Keratinocyte (primary cell): ENCODE results near the gene PNP. TPM values are rescaled to one million over a fixed set of nuclear protein-coding genes. Genes with fewer than 3 reads are reported as not detected.
A peak's percentile ranks its signal among the peaks of the same experiment; 100 is the strongest.

Experiments used
- DNase-seq: peaks from one replicate; pipeline ENCODE4 v3.0.0-alpha.2; 2011; ENCODE audit warnings: low read depth, missing footprints, low spot score
- FAIRE-seq: peaks from 2 replicates; lab custom pipeline; 2011; peaks lifted over from hg19 to GRCh38; lab: Jason Lieb, UNC
- H2AFZ ChIP-seq: 2 replicates; pipeline ENCODE4 v1.6.0; 2012; ENCODE audit warnings: low read length, control low read depth, inconsistent platforms; ENCODE audit not compliant: control insufficient read depth
- H3K27ac ChIP-seq: 2 replicates; pipeline ENCODE4 v1.5.1; 2011; ENCODE audit warnings: low read length; ENCODE audit not compliant: control insufficient read depth, insufficient read depth
- H3K27me3 ChIP-seq: 3 replicates; pipeline ENCODE4 v1.6.0; 2011; ENCODE audit warnings: low read length; ENCODE audit not compliant: control insufficient read depth, insufficient read depth; ENCODE audit errors: extremely low read depth
- H3K36me3 ChIP-seq, 2 experiments: 2 replicates in 1 of 2; 3 replicates in 1 of 2; pipeline ENCODE4 v1.5.1; 2011; ENCODE audit warnings: low read length in 2 of 2, mild to moderate bottlenecking in 1 of 2; ENCODE audit not compliant: control insufficient read depth in 2 of 2, insufficient read depth in 2 of 2; ENCODE audit errors: extremely low read depth in 1 of 2
- H3K4me1 ChIP-seq: 3 replicates; pipeline ENCODE4 v1.5.1; 2011; ENCODE audit warnings: low read length; ENCODE audit not compliant: control insufficient read depth, insufficient read depth; ENCODE audit errors: extremely low read depth
- H3K4me2 ChIP-seq: 3 replicates; pipeline ENCODE4 v1.6.0; 2011; ENCODE audit warnings: low read depth, low read length; ENCODE audit not compliant: control insufficient read depth, insufficient read depth; ENCODE audit errors: extremely low read depth
- H3K4me3 ChIP-seq, 3 experiments: fragments of 200-600 bp in 1 of 3; sonication (generic) in 1 of 3; 2 replicates in 2 of 3; 3 replicates in 1 of 3; pipeline ENCODE4 v1.5.1; 2011 to 2016; ENCODE audit warnings: low read length in 3 of 3, mild to moderate bottlenecking in 3 of 3, control low read depth in 2 of 3, inconsistent platforms in 1 of 3, low read depth in 1 of 3, mixed read lengths in 1 of 3, mixed run types in 1 of 3, moderate library complexity in 1 of 3; ENCODE audit not compliant: control insufficient read depth in 2 of 3, insufficient read depth in 2 of 3; ENCODE audit errors: extremely low read depth in 1 of 3
- H3K79me2 ChIP-seq: 2 replicates; pipeline ENCODE4 v1.6.0; 2012; ENCODE audit warnings: low read length; ENCODE audit not compliant: control insufficient read depth, insufficient read depth
- H3K9ac ChIP-seq: 3 replicates; pipeline ENCODE4 v1.6.0; 2011; ENCODE audit warnings: low read length; ENCODE audit not compliant: control insufficient read depth, insufficient read depth; ENCODE audit errors: extremely low read depth
- H3K9me1 ChIP-seq: 3 replicates; pipeline ENCODE4 v1.6.0; 2011; ENCODE audit warnings: low read length; ENCODE audit not compliant: control insufficient read depth, insufficient read depth; ENCODE audit errors: extremely low read depth
- H3K9me3 ChIP-seq: 2 replicates; pipeline ENCODE4 v1.5.1; 2012; ENCODE audit warnings: low read depth, low read length; ENCODE audit not compliant: control insufficient read depth
- H4K20me1 ChIP-seq: 3 replicates; pipeline ENCODE4 v1.6.0; 2011; ENCODE audit warnings: low read length; ENCODE audit not compliant: control insufficient read depth, insufficient read depth; ENCODE audit errors: extremely low read depth
- EZH2 ChIP-seq: IDR thresholded peaks from one replicate; pipeline ENCODE4 v1.6.1; 2012; ENCODE audit warnings: inconsistent platforms, mild to moderate bottlenecking, low read length, moderate library complexity
- dilution Hi-C: fragments of 300-500 bp; cut with MboI; formaldehyde crosslinking; loops from one replicate; pipeline ENCODE4 v1.7.0; 2020; ENCODE audit warnings: low sequenced_read_pairs; ENCODE audit not compliant: extremely low pct_ligation_motif_present
- polyA plus RNA-seq, 5 experiments: library from polyadenylated mRNA; depleted of rRNA in 3 of 5; stranded (reverse) in 3 of 5; stranded (forward) in 1 of 5; unstranded in 1 of 5; fragments of >200 nt; gene quantifications; 1 replicate in 1 of 5; 2 replicates in 3 of 5; 3 replicates in 1 of 5; pipeline versions ENCODE4 v1.2.1 to v1.2.3, GENCODE V29; 2011 to 2012; ENCODE audit warnings: missing spikeins in 2 of 5, low read depth in 1 of 5, low replicate concordance in 1 of 5
- TF ChIP-seq, protein P1 (sequence below), 3 experiments: IDR thresholded peaks in 1 of 3; conservative IDR thresholded peaks in 1 of 3; optimal IDR thresholded peaks in 1 of 3; 2 replicates in 2 of 3; 3 replicates in 1 of 3; pipeline versions ENCODE3 to v1.5.1; 2011; ENCODE audit warnings: low read length in 3 of 3, mild to moderate bottlenecking in 3 of 3, moderate library complexity in 2 of 3, control low read depth in 1 of 3, inconsistent platforms in 1 of 3; ENCODE audit not compliant: insufficient read depth in 2 of 3; ENCODE audit errors: extremely low read depth in 1 of 3

The PNP gene
- polyA plus RNA-seq, 1 donor (not counting 4 experiments of a cell fraction or from before 2014, with no cell fraction given): 325 TPM

DNA sequence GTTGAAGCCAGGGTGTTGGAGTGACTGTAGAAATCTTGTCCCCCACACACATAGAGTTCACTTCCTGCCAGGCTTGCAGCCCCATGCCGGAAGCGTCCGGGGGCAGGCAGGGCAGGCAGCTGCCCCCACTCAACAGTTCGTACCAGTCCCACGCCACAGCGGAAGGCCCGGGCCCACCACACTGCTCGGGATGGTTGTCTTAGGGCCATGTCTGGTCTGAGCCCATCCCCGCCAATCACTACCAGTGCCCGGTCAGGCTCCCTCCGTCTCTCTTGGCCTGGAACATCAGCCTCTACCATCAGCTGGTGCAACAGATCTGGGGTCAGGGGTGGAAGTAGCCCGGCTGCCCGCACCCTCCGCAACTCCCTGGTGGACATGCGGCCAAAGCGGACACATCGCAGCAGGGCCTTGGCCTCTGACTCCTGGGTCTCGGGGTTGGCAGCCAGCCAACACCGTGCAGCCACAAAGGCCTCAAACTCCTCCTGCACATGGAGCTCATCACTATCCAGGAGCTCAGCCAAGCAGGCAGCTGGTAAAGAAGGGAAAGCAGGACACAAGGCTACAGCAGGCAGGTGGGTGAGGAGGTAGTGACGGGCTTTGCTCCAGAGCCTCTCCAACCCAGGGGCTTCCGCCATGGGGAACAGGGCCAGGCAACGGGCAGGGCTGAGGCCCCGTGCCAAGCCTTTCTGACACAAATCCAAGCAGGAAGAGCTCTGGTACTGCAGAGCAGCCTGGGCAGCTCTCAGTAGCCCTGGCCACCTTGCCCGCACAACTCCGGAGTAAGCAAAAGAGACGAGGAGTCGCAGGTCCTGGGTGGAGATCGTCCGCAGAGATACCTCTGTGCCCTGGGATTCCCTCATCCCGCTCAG, 39.2 kb upstream of the PNP start:
- H4K20me1 ChIP-seq: no peaks in the 10 kb centered on the region
- no peak overlapping the region for H3K4me3 ChIP-seq
- dilution Hi-C loops: no loop called here
- TF ChIP-seq, protein P1, sequence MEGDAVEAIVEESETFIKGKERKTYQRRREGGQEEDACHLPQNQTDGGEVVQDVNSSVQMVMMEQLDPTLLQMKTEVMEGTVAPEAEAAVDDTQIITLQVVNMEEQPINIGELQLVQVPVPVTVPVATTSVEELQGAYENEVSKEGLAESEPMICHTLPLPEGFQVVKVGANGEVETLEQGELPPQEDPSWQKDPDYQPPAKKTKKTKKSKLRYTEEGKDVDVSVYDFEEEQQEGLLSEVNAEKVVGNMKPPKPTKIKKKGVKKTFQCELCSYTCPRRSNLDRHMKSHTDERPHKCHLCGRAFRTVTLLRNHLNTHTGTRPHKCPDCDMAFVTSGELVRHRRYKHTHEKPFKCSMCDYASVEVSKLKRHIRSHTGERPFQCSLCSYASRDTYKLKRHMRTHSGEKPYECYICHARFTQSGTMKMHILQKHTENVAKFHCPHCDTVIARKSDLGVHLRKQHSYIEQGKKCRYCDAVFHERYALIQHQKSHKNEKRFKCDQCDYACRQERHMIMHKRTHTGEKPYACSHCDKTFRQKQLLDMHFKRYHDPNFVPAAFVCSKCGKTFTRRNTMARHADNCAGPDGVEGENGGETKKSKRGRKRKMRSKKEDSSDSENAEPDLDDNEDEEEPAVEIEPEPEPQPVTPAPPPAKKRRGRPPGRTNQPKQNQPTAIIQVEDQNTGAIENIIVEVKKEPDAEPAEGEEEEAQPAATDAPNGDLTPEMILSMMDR (optimal IDR thresholded peaks at IDR 0.05 in 1 of 3, IDR thresholded peaks at IDR 0.05 in 1 of 3, conservative IDR thresholded peaks at IDR 0.05 in 1 of 3; ENCODE audit: extremely low read depth in 1 of 3, insufficient read depth in 2 of 3, low read length in 3 of 3): no peak
- TF ChIP-seq EZH2: no peak
- DNase-seq (no peak), FAIRE-seq (no peak)
- H3K9me1 ChIP-seq: no peaks in the 10 kb centered on the region
- no peaks in the 10 kb centered on the region for H3K36me3 ChIP-seq
- H3K9ac ChIP-seq: no peak overlapping the region
- H3K4me1 ChIP-seq: peaks cover 7% of the 10 kb centered on the region
- H2AFZ ChIP-seq: no peak overlapping the region
- H3K9me3 ChIP-seq: no peaks in the 10 kb centered on the region
- no peaks in the 10 kb centered on the region for H3K79me2 ChIP-seq
- no peak overlapping the region for H3K27ac ChIP-seq
- peaks cover 7% of the 10 kb centered on the region for H3K27me3 ChIP-seq
- H3K4me2 ChIP-seq: no peak overlapping the region

DNA sequence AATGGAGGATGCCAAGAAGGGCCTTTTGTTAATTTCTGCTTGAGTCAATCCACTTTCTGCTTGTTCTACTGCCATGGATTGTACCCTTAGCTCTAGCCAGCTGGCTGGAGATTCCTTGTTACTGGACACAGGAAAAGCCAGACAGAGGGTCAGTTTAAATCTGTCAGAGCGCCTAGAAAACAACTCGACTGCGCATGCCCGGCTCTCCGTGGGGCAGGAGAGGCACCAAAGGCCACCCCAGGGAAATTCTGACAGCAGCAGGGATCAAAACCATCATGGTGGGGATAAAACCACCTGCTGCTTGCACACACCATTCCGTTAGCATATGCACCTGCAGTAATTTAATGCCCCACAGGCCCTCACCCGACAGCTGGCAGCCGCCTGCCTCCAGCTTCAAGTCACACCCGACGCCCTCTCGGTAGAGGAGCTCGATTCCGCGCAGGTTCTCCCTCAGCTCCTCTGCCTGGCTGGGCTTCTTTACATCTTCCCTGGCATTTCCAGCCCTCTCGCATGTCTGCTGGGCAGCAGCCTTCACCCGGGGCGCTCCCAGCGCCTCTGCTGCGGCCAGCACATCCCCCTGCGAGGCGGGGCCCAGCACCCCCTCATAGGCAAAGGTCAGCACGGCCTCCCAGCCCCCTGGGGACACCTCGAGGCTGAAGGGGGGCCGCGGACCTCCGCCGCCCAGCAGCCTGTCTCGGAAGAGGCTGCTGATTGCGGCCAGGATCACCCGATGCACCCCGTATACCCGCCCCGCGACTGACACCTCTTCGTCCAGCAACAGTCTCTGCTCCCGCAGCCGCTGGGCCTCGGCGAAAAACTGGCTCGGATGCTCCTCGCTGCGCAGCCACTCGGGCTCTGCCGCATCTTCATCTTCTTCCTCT, 34.3 kb upstream of the PNP start:
- Histone ChIP-seq H3K9me3 (no peaks in the 10 kb centered on the region), H3K9ac (no peak overlapping the region), H2AFZ (peak overlapping the region; percentile 8), H4K20me1 (no peaks in the 10 kb centered on the region), H3K36me3 (no peaks in the 10 kb centered on the region), H3K27ac (no peak overlapping the region), H3K4me1 (no peaks in the 10 kb centered on the region), H3K79me2 (no peaks in the 10 kb centered on the region), H3K4me2 (no peak overlapping the region), H3K27me3 (peaks cover 20% of the 10 kb centered on the region), H3K4me3 (no peak overlapping the region), H3K9me1 (no peaks in the 10 kb centered on the region)
- no peak for DNase-seq
- TF ChIP-seq, protein P1 (optimal IDR thresholded peaks at IDR 0.05 in 1 of 3, IDR thresholded peaks at IDR 0.05 in 1 of 3, conservative IDR thresholded peaks at IDR 0.05 in 1 of 3; ENCODE audit: extremely low read depth in 1 of 3, insufficient read depth in 2 of 3, low read length in 3 of 3): no peak
- peak; percentile 69 for TF ChIP-seq EZH2
- dilution Hi-C loops: no loop called here
- FAIRE-seq: no peak
